GM18507 (cell line): ENCODE measurements around the gene TUBGCP6.

Experiments
- DNase-seq: peaks from one replicate; pipeline ENCODE4 v3.0.0; 2011; ENCODE audit warnings: low read depth; ENCODE audit not compliant: insufficient read length; ENCODE audit errors: extremely low spot score
- FAIRE-seq: peaks from 2 replicates; lab custom pipeline; 2011; peaks lifted over from hg19 to GRCh38; lab: Jason Lieb, UNC

Gene TUBGCP6

GRCh38 chr22:50189184-50189848 is 55.5 kb downstream of the TUBGCP6 start:
- FAIRE-seq (no peak), DNase-seq (no peak)

GRCh38 chr22:50188356-50188755 is 56.5 kb downstream of the TUBGCP6 start:
- FAIRE-seq = no peak
- DNase-seq = no peak

- peak; percentile 78 for FAIRE-seq
- no peak for DNase-seq
These were observed 57.9 kb downstream of the TUBGCP6 start for GRCh38 chr22:50186761-50187523.

- DNase-seq = no peak
- FAIRE-seq = no peak
These were observed 58.6 kb downstream of the TUBGCP6 start for GRCh38 chr22:50186181-50186714.

- DNase-seq (peak; percentile 93), FAIRE-seq (peak; percentile 53)
These were observed 59.3 kb downstream of the TUBGCP6 start, which contains the start of gene TRABD for GRCh38 chr22:50185375-50186087. Gene TRABD (plus strand): TSS chr22:50185913. CDS start chr22:50193061, 7,148 bp downstream.

- FAIRE-seq = no peak
- no peak for DNase-seq
These were observed 59.9 kb downstream of the TUBGCP6 start for GRCh38 chr22:50184902-50185374.

- FAIRE-seq (no peak), DNase-seq (no peak)
These were observed 60.6 kb downstream of the TUBGCP6 start for GRCh38 chr22:50184004-50184901.

- no peak for DNase-seq
- FAIRE-seq = no peak
These were observed 61.5 kb downstream of the TUBGCP6 start for GRCh38 chr22:50183141-50183971.

- FAIRE-seq (no peak), DNase-seq (no peak)
These were observed 62.4 kb downstream of the TUBGCP6 start for GRCh38 chr22:50182176-50183081.

- DNase-seq (no peak), FAIRE-seq (no peak)
These were observed 63.9 kb downstream of the TUBGCP6 start for GRCh38 chr22:50180727-50181521.

GRCh38 chr22:50179937-50180726 is 64.7 kb downstream of the TUBGCP6 start:
- no peak for DNase-seq
- no peak for FAIRE-seq

GRCh38 chr22:50178871-50179869 is 65.7 kb downstream of the TUBGCP6 start:
- FAIRE-seq = no peak
- no peak for DNase-seq

- no peak for DNase-seq
- FAIRE-seq = no peak
These were observed 66.4 kb downstream of the TUBGCP6 start for GRCh38 chr22:50178471-50178864.
